HG03060 (cell line): Measurements from ENCODE around the gene TNFSF10.
"Not testable (repeated sequence)": the region's sequence is repeated elsewhere in the genome, so short reads cannot be mapped to it uniquely, and the experiment has no call there.

Experiments used
- ATAC-seq: cut with Tn5 transposase; IDR thresholded peaks from one replicate; pipeline ENCODE4 v1.9.1; 2021; ENCODE audit warnings: low read depth, moderate number of reproducible peaks; ENCODE audit not compliant: unreplicated experiment

The TNFSF10 gene

DNA sequence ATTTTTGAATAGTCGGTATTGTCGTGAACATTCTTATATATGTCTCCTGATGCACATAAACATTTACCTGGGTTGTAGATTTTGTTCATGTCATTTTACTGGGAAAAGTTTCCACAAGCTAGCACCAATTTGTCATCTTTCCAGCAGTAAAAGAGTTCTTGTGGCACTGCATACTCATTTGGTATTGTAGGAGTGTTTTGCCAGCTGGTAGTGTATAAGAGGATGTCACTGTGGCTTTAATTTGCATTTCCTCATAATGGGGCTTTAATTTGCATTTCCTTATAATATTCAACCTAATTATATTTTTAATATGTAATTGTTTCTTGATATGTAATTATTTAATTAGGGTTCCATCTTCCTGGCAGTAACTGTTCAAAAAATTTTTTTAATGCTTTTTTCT lies 21.2 kb upstream of the TNFSF10 start:
- no peak for ATAC-seq

DNA sequence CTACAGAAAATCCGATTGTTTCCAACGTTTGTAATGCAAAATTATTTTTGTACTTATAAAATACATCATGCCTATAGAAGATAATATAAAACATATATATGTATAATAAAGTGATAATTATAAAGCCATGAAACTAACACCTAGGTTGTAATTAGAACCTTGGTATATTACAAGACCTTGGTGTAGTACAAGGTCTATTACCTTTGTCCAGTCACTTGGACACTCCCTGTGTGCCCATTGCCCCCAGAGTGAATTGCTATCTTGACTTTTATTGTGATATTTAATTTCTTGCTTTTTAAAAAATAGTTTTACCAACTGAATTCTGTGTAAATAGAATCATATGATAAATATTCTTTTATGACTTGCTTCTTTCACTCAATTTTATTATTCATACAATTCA lies 20.7 kb upstream of the TNFSF10 start:
- ATAC-seq, result no peak

DNA sequence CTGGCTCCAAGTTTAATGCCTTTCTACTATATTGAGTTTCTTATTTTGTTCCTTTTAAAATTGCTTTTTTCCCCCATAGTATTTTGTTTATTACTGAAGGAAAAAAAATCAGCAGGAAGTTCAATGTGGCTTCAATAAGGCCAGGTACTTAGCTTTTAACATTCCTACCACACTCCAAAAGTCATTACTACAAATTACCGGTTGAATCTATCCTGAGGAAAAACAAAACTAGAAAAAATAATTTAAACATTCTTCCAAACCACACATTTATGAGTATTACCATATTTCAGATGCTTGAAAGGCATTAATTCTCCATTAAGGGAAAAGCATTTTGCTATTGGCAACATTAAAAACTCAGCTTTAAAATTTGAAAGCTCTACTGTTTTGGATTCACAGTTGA lies 20.2 kb upstream of the TNFSF10 start:
- ATAC-seq, result no peak

DNA sequence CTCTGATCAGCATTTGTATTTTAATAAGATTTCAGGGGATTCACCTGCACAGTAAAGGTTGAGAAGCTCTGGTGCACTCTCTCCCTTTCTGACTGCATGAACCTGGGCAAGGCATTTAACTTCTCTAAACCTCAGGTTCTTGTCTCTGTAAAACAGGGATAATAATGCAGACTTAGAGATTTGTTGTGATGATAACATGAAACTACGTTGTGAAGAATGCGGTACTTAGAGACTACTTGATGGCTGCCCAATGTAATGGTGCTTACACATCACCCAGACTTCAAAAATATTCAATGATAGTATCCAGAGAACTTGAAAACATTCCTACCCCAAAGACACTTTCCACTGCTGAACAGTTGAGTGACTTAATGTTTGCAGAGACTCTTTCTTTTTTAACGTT lies 19.8 kb upstream of the TNFSF10 start:
- no peak for ATAC-seq

DNA sequence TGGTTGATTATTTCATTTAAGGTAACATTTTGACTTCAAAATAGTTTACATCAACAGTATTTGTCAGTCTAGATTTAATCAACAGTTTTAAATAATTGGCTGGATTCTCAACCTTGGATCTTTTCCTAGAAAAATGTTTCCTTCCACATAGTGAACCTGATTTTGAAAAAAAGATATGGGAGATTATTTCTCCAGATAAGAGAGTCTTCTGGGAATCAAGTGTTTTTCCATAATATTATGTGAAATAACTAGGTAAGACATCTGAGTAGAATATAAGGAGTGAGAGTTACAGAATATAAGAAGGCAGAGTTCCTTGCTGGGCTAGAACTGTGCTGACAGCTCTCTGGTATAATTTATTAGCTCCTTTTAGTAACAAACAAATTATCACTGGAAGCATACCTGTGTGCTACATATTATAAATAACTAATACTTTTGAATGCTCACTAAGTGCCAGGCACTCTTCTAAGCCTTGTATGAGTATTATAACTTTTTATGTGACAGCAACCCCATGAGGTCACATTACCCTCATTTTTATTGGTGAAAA lies 18.8 kb upstream of the TNFSF10 start:
- no peak for ATAC-seq

DNA sequence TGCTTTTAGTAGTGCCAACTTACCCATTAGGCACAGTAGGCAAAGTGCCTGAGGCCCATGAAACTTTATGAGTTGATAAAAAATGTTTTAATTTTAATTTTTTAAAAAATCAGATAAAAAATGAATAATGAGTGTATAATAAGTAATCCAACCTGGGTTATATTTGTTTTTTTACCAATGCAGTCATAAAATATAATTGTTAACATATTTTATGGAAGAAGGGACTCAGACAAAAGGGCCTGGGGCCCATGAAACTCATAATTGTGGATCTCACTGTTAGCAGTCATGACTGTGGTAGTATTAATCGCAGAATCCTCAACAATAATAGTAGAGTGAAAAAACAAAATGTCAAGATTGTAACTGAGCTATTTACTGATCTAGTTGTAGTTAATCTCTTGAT lies 16.8 kb upstream of the TNFSF10 start:
- ATAC-seq, result no peak

DNA sequence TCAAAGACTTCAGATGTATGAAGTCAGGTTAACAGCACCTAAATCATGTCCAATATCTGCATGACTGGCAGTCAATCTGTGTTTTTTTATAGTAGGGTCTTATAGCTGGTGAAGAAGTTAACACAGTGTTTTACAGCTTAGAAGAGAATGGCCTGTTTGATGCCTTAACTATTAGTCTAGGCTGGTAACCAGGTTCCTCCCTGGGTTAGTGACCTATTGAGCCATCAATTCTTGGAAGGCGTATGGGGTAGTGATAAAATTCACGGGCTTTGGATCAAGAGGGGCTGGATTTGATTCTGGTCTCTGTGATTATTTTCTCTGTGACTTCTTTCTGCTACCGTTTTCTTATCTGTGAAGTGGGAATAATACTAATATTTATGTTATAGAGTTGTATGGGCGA lies 16.0 kb upstream of the TNFSF10 start:
- no peak for ATAC-seq

DNA sequence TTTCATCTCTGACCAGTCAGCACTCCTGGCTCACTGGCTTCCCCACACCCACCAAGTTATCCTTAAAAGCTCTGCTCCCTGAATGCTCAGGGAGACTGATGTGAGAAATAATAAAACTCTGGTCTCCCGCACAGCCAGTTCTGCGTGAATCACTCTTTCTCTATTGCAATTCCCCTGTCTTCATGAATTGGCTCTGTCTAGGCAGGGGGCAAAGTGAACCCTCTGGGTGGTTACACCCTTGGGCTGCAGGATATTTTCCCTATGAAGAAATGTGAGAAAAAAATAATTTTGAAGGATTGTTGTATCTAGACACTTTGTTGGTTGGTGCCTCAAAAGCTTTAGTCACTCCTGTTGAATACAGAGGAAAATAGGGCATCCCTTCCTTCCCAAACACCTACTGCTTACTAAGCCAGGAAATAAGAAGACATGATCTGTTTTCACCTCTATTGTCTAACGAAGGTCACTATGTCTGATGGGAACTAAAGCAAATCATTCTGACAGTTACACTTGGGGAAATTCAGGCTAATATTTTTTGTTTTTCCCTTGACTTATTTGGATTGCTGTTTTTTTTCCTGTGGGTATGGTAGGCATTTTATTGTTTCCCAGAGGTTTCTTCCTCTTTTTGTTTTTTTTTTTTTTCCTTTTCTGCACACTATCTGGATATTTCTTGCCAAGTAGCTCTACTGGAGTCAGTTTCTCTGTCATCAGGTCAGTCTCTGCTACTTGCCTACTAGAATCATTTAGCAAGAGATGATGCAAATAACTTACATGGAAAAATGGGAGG lies 15.3 kb upstream of the TNFSF10 start:
- ATAC-seq, result no peak

DNA sequence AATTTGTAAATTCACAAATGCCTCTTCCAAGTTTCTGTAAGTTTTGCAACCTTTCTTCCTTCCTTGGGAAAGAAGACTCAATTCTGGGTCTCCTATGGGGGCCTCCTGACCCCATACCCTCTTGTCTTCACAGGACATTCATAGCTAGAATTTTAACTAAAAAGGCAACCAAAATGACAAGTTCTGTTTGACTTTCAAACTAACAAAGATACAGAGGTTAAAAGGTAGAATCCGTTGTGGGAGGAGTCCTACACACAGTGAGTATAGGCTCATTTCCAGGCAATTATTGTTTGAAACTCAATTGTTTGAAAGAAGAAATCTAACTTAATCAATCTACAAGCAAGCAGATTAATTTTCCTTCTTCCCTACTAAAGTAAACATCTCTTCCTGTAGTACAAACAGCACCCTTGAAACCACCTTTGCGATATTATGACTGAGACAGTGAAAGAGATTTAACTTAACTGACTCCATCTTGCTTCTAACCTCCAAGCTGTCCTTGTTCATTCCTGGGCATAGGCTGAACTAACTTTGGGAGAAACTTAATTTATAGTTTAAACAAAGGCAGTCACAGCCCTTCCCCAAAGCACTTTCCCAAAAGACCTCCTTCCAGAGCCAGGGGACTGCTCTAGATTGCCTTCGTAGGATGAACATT lies 14.4 kb upstream of the TNFSF10 start:
- ATAC-seq, result no peak

DNA sequence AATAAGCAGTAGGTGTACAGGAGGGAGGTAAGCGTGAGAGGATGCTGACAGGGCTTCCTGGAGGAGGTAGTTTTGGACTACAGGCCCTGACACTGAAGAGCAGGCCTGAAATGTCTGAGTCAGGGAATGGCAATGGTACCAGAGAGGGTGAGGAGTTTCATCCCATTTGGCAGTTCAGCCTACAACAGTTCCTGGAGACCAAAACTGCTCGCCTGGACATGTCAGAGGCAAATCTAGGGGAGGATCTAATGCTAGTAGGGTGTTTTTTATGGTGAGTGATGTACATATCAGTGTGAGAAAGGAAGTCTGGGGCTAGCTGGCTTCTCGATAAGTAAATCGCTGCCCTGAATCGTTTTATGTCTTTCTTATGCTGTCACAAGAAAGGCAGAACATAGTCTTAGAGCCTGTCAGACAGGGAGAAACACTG lies 13.8 kb upstream of the TNFSF10 start:
- ATAC-seq, result no peak

DNA sequence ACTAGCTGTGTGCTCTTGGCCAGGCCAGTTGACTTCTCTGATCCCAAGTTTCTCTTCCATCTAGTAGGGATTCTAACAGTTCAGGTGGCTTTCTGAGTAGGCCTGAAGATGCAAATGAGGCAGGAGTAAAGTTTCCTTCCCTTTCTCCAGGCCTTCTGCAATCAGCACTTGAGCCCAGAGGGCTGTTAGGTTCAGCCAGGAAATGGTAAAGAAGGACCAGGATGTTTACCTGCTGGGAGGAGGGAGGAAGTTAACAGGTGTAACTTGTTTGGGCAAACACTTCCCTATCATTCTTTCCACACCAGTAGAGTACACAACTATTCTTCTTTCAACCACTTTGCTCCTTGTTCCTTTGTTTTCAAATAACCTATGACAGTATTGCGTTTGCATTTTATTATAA lies 13.3 kb upstream of the TNFSF10 start:
- ATAC-seq, result no peak

DNA sequence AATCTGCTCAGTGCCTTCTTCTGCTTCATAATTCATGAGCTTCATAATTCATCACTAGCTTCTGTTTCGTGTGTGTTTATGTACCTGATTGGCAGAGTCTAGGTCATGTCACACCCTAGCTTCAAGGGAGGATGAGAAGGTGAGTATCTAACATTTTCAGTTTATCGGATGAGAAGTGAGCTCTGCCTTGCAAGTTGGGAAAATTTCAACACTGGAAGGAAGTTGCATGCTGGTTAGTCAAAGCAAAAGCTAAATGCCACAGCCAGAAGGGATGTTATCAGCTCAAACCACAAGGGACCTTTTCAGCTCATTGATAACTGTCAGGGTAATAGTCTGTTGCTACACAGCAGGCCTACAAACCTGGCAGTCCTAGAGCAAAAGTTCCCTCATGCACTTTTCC lies 7.3 kb upstream of the TNFSF10 start:
- no peak for ATAC-seq

DNA sequence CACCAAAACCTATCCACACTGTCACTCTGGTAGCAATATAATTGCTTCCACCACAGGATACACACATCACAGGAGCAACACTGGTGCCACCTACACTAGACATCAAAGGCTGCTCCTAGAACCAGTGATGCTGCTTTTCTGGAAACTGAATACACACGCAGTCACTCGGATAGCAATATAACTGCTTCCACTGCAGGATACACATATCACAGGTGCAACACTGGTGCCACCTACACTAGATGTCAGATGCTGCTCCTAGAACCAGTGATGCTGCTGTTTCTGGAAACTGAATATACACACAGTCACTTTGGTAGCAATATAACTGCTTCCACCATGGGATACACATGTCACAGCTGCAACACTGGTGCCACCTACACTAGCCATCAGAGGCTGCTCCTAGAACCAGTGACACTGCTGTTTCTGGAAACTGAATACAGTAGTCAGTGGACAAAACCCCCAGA lies 6.9 kb upstream of the TNFSF10 start:
- no peak for ATAC-seq

DNA sequence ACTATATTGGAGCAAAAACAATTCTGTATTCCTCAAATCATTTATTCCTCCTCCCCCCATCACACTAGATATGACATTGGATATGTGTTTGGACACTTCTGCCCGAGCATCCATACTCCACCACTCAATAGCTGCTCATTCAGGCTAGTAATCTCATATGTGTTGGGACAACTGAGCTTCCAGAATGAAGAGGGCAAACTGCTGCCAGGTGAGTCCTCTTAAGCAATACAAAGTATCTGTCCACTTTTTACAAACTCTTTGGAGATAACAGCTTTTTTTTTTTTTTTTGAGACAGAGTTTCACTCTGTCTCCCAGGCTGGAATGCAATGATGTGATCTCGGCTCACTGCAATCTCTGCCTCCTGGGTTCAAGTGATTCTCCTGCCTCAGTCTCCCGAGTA lies 5.4 kb upstream of the TNFSF10 start:
- ATAC-seq, result no peak

DNA sequence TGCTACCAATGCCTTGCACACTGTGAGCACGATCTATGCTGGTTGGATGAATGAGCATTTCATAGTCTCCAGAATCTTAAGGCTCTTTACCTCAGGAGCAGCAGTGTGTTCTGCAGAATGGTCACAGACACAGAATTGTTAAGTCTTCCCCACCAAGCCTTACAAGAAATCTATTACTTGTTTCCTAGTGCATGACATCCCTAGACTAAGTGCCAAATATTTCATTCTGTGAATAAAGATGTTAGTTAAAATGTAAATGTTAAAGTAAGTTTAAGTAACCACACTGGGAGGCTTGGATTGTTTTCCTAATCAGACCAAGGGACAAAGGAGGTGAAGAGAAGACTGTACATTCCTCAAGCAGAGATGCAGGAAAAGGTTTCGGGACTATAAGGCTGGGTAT lies 4.1 kb upstream of the TNFSF10 start:
- ATAC-seq, result no peak

DNA sequence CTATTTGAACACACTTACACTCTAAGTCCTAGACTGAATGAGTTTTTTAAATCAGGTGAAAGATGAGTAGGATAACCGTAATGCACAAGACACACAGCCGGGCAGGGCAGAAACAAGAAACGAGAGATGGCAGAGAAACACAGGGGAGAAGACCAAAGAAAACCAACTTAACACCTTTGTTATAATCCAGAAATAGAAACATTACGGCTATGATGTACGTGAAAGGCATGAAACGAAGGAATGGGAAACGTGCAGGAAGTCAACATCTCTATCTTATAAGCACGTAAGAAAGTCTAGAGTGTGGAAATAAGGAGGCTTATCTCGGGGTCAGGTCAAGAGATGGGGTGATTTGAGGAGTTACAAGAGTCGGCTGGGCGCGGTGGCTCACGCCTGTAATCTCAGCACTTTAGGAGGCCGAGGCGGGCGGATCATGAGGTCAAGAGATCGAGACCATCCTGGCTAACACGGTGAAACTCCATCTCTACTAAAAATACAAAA lies 1.9 kb upstream of the TNFSF10 start:
- ATAC-seq, result no peak

DNA sequence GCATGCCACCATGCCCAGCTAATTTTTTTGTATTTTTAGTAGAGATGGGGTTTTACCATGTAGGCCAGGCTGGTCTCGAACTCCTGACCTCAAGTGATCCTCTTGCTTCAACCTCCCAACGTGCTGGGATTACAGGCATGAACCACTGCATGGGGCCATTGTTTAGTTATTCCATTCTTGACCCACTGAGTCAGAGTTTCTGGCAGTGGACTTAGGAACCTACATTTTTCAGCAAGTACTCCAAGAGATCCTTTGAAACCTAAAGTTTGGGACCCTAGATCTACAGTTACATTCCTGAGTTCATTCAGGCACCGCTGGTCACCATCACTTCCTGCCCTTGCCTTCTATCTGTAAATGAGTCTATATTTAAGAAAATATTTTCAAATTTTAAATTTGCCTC lies 1.4 kb upstream of the TNFSF10 start:
- no peak for ATAC-seq

DNA sequence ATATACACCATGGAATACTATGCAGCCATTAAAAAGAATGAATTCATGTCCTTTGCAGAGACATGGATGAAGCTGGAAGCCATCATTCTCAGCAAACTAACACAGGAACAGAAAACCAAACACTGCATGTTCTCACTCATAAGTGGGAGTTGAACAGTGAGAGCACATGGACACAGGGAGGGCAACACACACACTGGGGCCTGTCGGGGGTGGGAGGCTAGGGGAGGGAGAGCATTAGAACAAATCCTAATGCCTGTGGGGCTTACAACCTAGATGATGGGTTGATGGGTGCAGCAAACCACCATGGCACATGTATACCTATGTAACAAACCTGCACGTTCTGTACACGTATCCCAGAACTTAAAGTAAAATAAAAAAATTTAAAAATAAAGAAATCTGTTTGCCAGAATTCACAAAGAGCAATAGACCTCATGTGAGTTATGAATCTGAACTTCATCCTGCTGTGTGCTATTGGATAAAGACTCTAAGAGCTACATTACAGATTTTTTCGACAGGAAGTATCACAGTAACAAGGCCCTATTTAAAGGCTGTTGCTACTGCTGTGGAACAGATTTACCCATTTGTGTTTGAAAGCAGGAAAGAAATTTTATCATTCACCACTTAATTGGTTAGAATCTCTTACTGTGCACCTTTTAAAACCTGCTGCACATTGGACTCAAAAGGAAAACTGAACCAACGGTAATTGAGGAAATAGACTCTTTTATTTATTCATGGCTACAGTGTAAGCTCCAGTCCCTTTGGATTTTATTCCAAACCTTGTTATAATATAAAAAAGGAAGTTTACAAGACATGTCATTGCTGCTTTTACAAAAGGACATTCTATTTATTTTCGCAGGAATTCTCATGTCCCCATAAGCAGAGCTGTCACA lies 1.1 kb downstream of the TNFSF10 start:
- ATAC-seq, result not testable (repeated sequence)

DNA sequence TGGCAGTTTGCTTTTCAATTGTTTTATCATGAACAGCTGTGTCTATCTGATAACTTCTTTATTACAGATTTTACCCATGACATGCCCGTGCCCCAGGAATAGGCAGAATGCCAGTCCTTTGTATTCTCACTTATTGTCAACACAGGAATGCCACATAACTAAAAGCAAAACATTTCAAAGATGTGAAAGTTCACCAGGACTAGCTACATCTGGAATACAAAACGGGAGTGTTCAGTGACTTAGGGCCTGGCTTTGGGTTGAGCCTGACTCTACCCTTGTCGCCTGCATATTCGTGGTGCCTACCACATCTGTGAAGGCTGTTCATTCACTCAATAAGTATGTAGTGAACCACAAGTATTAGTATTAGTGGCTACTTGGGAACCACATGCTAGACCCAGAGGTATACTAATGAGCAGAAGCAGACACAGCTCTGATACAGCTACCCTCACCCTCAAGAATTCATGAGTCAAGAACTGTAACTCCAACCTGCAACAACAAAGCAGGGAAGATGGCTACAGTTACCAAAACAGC lies 2.9 kb downstream of the TNFSF10 start:
- ATAC-seq, result peak; percentile 58

DNA sequence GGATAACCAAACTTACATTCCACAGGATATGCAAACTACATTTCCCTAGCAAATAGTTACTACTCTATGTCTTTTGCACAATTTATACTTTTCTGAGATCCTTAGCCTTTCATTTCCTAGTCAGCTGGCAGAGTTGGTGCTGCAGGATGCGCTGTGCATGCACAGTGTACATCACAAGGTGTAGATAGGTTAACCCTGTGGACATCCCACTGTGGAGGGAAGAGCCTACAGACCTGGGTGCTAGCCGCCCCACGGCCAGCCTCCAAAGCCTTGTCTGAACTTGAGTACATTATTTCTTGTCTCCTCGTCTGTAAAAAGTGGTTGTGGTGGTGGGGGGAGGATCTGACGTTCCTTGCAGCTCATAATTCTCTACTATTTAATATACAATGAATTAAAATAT lies 3.5 kb downstream of the TNFSF10 start:
- ATAC-seq, result no peak
